Calu3 (cell line): Measurements from ENCODE around the gene BCKDHB. TPM values are rescaled to one million over a fixed set of nuclear protein-coding genes. Genes with fewer than 3 reads are reported as not detected.

Experiments used
- BruUV-seq: library from RNA; stranded (reverse); fragments of 400-500 nt; replicated peaks from 2 replicates; lab custom pipeline; 2021; lab: Mats Ljungman, UMichigan
- CTCF ChIA-PET: fragments of 300-600 bp; sonication (Branson Sonifier 250); formaldehyde crosslinking; loops from one replicate; lab custom pipeline; 2022; ENCODE audit warnings: antibody characterized with exemption; lab: Charles Lee
- DNase-seq: peaks from one replicate; pipeline ENCODE4 v3.0.0; 2022
- H3K27ac Mint-ChIP-seq: one replicate; pipeline ENCODE4 v1.8.0; 2022; ENCODE audit warnings: mixed read lengths; ENCODE audit not compliant: unreplicated experiment
- H3K27me3 Mint-ChIP-seq: one replicate; pipeline ENCODE4 v1.8.0; 2022; ENCODE audit warnings: mixed read lengths; ENCODE audit not compliant: unreplicated experiment
- H3K36me3 Mint-ChIP-seq: one replicate; pipeline ENCODE4 v1.8.0; 2022; ENCODE audit warnings: mild to moderate bottlenecking, moderate library complexity, mixed read lengths; ENCODE audit not compliant: insufficient read depth, unreplicated experiment
- H3K4me1 Mint-ChIP-seq: one replicate; pipeline ENCODE4 v1.8.0; 2022; ENCODE audit warnings: mild to moderate bottlenecking, low read depth, mixed read lengths; ENCODE audit not compliant: unreplicated experiment
- H3K4me3 Mint-ChIP-seq: one replicate; pipeline ENCODE4 v1.8.0; 2022; ENCODE audit warnings: mild to moderate bottlenecking, low read depth, moderate library complexity, mixed read lengths; ENCODE audit not compliant: unreplicated experiment
- H3K9me3 Mint-ChIP-seq: one replicate; pipeline ENCODE4 v1.8.0; 2022; ENCODE audit warnings: low read depth, mixed read lengths; ENCODE audit not compliant: unreplicated experiment
- intact Hi-C: fragments of 100-400 bp; cut with micrococcal nuclease; formaldehyde crosslinking; loops from one replicate; pipeline ENCODE4 v1.10.0; 2022; ENCODE audit not compliant: unreplicated experiment
- total RNA-seq: library from RNA; stranded (reverse); gene quantifications from 2 replicates; pipeline ENCODE4 v1.2.3, GENCODE V29; 2022
- TF ChIP-seq, protein P1 (sequence below): fragments of 200-600 bp; IDR thresholded peaks from one replicate; pipeline ENCODE4 v1.8.0; 2022; ENCODE audit warnings: antibody characterized with exemption; ENCODE audit not compliant: unreplicated experiment

Gene BCKDHB
- total RNA-seq, 1 experiment from 2014 or later: 24.9 TPM

DNA sequence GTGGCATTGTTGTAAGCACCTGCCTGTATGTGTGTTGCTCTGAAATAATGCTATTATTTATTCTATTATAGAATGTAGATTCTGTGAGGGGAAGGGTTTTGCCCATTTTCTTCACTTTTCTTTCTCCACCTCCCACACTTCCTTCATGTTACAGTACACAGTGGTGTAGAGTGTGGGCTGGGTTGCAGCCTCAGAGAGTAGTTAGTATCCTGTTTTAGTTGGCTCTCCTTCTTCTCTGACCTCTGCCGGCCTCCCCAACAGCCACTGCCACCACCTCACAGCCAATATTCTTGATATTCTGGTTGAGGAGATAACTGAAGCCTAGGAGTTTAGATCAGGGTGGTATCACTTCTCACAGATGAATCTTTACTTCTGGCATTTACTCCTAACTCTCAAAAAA is 143.4 kb downstream of the BCKDHB start:
- Mint-ChIP-seq H3K27ac (no peak overlapping the region), H3K36me3 (no peaks in the 10 kb centered on the region), H3K9me3 (no peaks in the 10 kb centered on the region), H3K4me3 (no peak overlapping the region), H3K27me3 (no peaks in the 10 kb centered on the region), H3K4me1 (peaks cover 8% of the 10 kb centered on the region)
- BruUV-seq: no TSS peak
- DNase-seq: no peak
- intact Hi-C loops: no loop called here
- CTCF ChIA-PET: no interaction called here
- TF ChIP-seq, protein P1, sequence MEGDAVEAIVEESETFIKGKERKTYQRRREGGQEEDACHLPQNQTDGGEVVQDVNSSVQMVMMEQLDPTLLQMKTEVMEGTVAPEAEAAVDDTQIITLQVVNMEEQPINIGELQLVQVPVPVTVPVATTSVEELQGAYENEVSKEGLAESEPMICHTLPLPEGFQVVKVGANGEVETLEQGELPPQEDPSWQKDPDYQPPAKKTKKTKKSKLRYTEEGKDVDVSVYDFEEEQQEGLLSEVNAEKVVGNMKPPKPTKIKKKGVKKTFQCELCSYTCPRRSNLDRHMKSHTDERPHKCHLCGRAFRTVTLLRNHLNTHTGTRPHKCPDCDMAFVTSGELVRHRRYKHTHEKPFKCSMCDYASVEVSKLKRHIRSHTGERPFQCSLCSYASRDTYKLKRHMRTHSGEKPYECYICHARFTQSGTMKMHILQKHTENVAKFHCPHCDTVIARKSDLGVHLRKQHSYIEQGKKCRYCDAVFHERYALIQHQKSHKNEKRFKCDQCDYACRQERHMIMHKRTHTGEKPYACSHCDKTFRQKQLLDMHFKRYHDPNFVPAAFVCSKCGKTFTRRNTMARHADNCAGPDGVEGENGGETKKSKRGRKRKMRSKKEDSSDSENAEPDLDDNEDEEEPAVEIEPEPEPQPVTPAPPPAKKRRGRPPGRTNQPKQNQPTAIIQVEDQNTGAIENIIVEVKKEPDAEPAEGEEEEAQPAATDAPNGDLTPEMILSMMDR: no peak

DNA sequence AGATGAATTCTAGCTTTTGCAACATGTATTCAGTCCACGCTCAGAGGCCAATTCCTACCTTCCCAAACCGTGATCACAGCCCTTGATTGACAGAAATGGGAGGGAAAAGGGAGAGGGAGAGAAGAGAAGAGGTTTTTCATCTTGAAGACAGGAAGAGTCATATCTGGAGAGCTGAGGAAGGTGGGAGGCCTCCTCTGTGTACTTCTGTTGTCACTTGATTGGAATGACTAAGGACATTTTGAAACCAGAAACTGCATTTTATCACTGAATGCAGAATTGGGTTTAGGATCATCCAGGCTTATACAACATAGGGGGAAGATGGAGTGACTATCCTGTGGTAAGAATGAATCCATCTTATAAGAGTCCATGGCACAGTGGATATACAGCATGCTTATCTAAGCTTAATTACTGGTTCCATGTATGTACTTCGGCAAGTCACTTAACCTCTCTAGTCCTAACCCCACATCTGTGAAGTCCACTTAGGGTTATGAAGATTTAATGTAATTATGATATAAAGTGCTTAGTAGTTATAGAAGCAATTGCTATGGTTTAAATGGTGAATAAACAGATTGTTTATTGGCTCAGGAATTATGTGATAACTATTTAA is 144.0 kb downstream of the BCKDHB start:
- no peak for DNase-seq
- Mint-ChIP-seq H3K9me3 (no peaks in the 10 kb centered on the region), H3K4me1 (peaks cover 9% of the 10 kb centered on the region), H3K27ac (no peak overlapping the region), H3K36me3 (no peaks in the 10 kb centered on the region), H3K27me3 (no peaks in the 10 kb centered on the region), H3K4me3 (no peak overlapping the region)
- CTCF ChIA-PET: no interaction called here
- BruUV-seq: no TSS peak
- intact Hi-C loops: no loop called here
- TF ChIP-seq, protein P1: no peak

DNA sequence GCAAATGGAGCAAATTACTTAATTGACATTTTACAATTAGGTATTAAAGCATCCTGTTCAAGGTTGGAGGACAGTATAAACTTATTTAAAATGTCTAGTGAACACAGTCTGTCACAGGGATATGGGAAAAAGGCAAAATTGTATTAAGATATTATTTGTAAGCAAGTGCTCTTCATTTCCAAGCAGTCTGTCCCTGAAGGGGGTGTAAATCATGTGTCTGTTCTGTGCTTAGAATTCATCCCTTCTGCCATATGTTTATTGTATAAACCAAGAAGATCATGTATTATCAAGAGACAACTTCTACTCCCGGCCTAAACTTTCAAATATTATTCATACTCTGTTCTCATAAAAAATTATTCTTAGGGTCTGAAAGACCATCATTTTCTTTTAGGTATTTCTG is 144.8 kb downstream of the BCKDHB start:
- no peaks in the 10 kb centered on the region for H3K9me3 Mint-ChIP-seq
- no peak overlapping the region for H3K4me3 Mint-ChIP-seq
- DNase-seq: no peak
- no peak overlapping the region for H3K27ac Mint-ChIP-seq
- intact Hi-C loops: no loop called here
- peaks cover 9% of the 10 kb centered on the region for H3K4me1 Mint-ChIP-seq
- CTCF ChIA-PET: no interaction called here
- TF ChIP-seq, protein P1: no peak
- BruUV-seq: no TSS peak
- no peaks in the 10 kb centered on the region for H3K27me3 Mint-ChIP-seq
- no peaks in the 10 kb centered on the region for H3K36me3 Mint-ChIP-seq

DNA sequence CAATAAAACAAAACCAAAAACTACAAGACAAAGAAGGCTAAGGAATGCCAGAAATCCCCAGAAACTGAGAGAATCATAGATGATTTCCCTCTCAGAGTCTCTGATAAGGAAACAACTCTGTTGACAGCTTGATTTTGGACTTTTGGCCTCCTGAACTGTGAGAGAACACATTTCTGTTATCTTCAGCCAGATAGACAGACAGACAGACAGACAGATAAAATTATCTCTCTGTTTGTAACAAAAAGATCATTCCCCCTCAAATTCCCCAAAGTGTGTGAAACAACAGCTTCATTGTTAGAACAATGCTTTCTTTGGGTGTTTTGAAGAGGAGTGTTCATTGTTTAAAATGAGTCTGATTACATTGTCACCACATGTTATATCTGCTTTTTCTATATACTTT is 148.2 kb downstream of the BCKDHB start:
- no peaks in the 10 kb centered on the region for H3K9me3 Mint-ChIP-seq
- no peak overlapping the region for H3K4me3 Mint-ChIP-seq
- no peaks in the 10 kb centered on the region for H3K36me3 Mint-ChIP-seq
- peaks cover 9% of the 10 kb centered on the region for H3K4me1 Mint-ChIP-seq
- CTCF ChIA-PET: no interaction called here
- DNase-seq: no peak
- no TSS peak for BruUV-seq
- H3K27ac Mint-ChIP-seq: no peak overlapping the region
- intact Hi-C loops: no loop called here
- no peaks in the 10 kb centered on the region for H3K27me3 Mint-ChIP-seq
- TF ChIP-seq, protein P1: no peak
